ENCODE results near the gene DGKI. TPM values are rescaled to one million over a fixed set of nuclear protein-coding genes. Genes with fewer than 3 reads are reported as not detected.

Gene DGKI
- polyA plus RNA-seq, 4 donors: 0.35 to 0.54 TPM; not detected in 2

DNA sequence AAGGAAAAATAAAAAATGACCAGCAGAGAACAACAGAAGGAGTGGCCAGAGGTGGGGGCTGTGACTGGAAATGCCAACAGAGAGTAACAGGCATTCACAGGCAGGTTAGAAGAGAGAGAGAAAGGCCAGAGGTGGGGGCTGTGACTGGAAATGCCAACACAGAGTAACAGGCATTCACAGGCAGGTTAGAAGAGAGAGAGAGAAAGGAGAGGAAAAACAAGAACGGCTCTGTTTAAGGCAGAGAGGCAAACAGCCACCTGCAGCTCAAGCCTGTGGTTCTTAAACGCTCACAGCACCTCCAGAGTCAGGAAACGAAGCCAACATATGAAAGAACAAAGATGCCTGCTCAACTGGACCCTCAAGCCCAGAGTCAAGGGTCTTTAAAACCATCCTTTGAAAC, 39.5 kb upstream of the DGKI start:
- no peak for FAIRE-seq
- H3K36me3 ChIP-seq (ENCODE audit: control insufficient read depth in 3 of 3, insufficient read depth in 2 of 3, low read depth in 1 of 3, low read length in 3 of 3): peaks cover 0 to 57% (median 32%) of the 10 kb centered on the region in 3 donors

GRCh38 chr7:137885678-137886077, 38.9 kb upstream of the DGKI start:
- DNase-seq (no peak), FAIRE-seq (no peak)
- no peaks in the 10 kb centered on the region for H3K27me3 ChIP-seq (ENCODE audit: control insufficient read depth in 3 of 3, insufficient read depth in 3 of 3, low read length in 3 of 3)
- WGBS, 3 donors: 94 to 95% (median 94%) methylated on average over 5 of the region's 5 CpGs
- H3K36me3 ChIP-seq (ENCODE audit: control insufficient read depth in 3 of 3, insufficient read depth in 2 of 3, low read depth in 1 of 3, low read length in 3 of 3): peaks cover 0 to 58% (median 34%) of the 10 kb centered on the region in 3 donors
- no peaks in the 10 kb centered on the region for H3K4me1 ChIP-seq (ENCODE audit: control insufficient read depth in 3 of 3, insufficient read depth in 2 of 3, low read depth in 1 of 3, low read length in 2 of 3)
- no peak overlapping the region for H3K4me3 ChIP-seq (ENCODE audit: low read depth in 1 of 3, low read length in 3 of 3)
- H3K27ac ChIP-seq (ENCODE audit: low read depth in 1 of 3, low read length in 2 of 3): no peak overlapping the region
- H3K9me3 ChIP-seq (ENCODE audit: control insufficient read depth in 2 of 2, insufficient read depth in 1 of 2, low read depth in 1 of 2, low read length in 1 of 2): peaks cover 0 to 14% of the 10 kb centered on the region in 2 donors

More for the DNA sequence above, 39.5 kb upstream of the DGKI start:
- Histone ChIP-seq H3K27ac (ENCODE audit: low read depth in 1 of 3, low read length in 2 of 3) (peak overlapping the region in 1 of 3 donors; percentile 40), H3K4me3 (ENCODE audit: low read depth in 1 of 3, low read length in 3 of 3) (no peak overlapping the region), H3K9me3 (ENCODE audit: control insufficient read depth in 2 of 2, insufficient read depth in 1 of 2, low read depth in 1 of 2, low read length in 1 of 2) (peaks cover 0 to 14% of the 10 kb centered on the region in 2 donors), H3K4me1 (ENCODE audit: control insufficient read depth in 3 of 3, insufficient read depth in 2 of 3, low read depth in 1 of 3, low read length in 2 of 3) (no peaks in the 10 kb centered on the region), H3K27me3 (ENCODE audit: control insufficient read depth in 3 of 3, insufficient read depth in 3 of 3, low read length in 3 of 3) (no peaks in the 10 kb centered on the region)
- whole genome bisulfite sequencing, 3 donors: 85 to 93% (median 86%) methylated on average over 3 of the region's 3 CpGs
- DNase-seq: no peak

GRCh38 chr7:137882806-137883205, 36.0 kb upstream of the DGKI start:
- FAIRE-seq (no peak), DNase-seq (no peak)
- no peaks in the 10 kb centered on the region for H3K4me1 ChIP-seq (ENCODE audit: control insufficient read depth in 3 of 3, insufficient read depth in 2 of 3, low read depth in 1 of 3, low read length in 2 of 3)
- H3K36me3 ChIP-seq (ENCODE audit: control insufficient read depth in 3 of 3, insufficient read depth in 2 of 3, low read depth in 1 of 3, low read length in 3 of 3): peaks cover 11 to 65% (median 38%) of the 10 kb centered on the region in 3 donors
- H3K27ac ChIP-seq (ENCODE audit: low read depth in 1 of 3, low read length in 2 of 3): no peak overlapping the region
- H3K9me3 ChIP-seq (ENCODE audit: control insufficient read depth in 2 of 2, insufficient read depth in 1 of 2, low read depth in 1 of 2, low read length in 1 of 2): peaks cover 0 to 14% of the 10 kb centered on the region in 2 donors
- no peak overlapping the region for H3K4me3 ChIP-seq (ENCODE audit: low read depth in 1 of 3, low read length in 3 of 3)
- H3K27me3 ChIP-seq (ENCODE audit: control insufficient read depth in 3 of 3, insufficient read depth in 3 of 3, low read length in 3 of 3): no peaks in the 10 kb centered on the region

GRCh38 chr7:137882261-137882668, 35.5 kb upstream of the DGKI start:
- Histone ChIP-seq H3K36me3 (ENCODE audit: control insufficient read depth in 3 of 3, insufficient read depth in 2 of 3, low read depth in 1 of 3, low read length in 3 of 3) (peaks cover 12 to 61% (median 38%) of the 10 kb centered on the region in 3 donors), H3K9me3 (ENCODE audit: control insufficient read depth in 2 of 2, insufficient read depth in 1 of 2, low read depth in 1 of 2, low read length in 1 of 2) (peaks cover 0 to 14% of the 10 kb centered on the region in 2 donors), H3K27me3 (ENCODE audit: control insufficient read depth in 3 of 3, insufficient read depth in 3 of 3, low read length in 3 of 3) (no peaks in the 10 kb centered on the region), H3K27ac (ENCODE audit: low read depth in 1 of 3, low read length in 2 of 3) (no peak overlapping the region), H3K4me3 (ENCODE audit: low read depth in 1 of 3, low read length in 3 of 3) (no peak overlapping the region), H3K4me1 (ENCODE audit: control insufficient read depth in 3 of 3, insufficient read depth in 2 of 3, low read depth in 1 of 3, low read length in 2 of 3) (no peaks in the 10 kb centered on the region)
- 81 to 93% (median 90%) methylated on average over 5 of the region's 5 CpGs for WGBS, 3 donors
- DNase-seq (no peak), FAIRE-seq (no peak)

DNA sequence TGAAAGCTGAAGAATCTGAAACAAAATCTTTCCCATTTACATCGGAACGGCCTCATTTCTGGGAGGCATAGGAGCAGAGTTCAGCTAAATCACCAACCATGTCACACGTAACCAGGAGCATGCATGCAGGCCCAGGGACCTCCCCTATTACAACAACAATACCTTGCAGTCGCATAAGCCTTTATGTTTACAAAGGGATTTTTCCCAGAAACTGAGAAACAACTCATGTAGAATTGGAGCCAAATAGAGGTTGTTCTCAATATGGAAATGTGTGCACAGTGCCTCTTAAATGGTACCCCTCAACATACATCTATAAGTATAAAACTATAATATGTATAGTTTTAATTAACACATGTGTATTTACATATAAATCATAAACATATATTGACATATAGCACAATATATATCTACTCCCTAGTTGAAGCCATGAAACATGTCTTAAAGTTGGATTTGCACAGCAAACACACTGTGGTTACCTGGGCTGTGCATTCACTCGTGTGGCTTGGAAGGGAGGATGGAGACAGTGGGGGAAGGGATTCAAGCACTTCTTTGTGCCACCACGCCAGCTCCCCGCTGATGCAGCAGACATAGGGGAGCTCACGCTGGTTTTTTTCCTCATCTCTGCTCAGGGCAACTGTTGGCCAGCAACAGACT, 35.0 kb upstream of the DGKI start:
- no peak overlapping the region for H3K27ac ChIP-seq (ENCODE audit: low read depth in 1 of 3, low read length in 2 of 3)
- H3K36me3 ChIP-seq (ENCODE audit: control insufficient read depth in 3 of 3, insufficient read depth in 2 of 3, low read depth in 1 of 3, low read length in 3 of 3): peaks cover 13 to 61% (median 40%) of the 10 kb centered on the region in 3 donors
- 92 to 96% (median 95%) methylated on average over 8 of the region's 8 CpGs for WGBS, 3 donors

DNA sequence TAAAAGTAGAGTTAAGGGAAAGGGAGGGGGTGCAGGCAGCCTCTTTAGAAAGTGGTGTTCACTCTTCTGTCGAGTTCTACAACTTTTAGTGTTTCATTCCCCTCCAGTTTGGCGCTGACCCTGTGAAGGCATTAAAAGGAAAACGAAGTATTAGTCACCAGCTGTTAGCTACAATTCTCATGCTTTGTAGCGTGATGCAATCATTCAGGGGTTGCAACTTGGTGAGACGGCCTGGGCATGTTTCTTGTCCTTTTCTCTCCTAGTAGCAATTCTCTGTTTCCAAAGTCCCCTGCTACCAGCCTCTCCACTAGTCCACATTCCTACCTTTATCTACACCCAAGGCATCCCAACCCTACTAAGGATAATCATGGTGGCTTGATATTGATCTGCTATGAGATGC, 33.7 kb upstream of the DGKI start:
- no peak for FAIRE-seq
- H3K36me3 ChIP-seq (ENCODE audit: control insufficient read depth in 3 of 3, insufficient read depth in 2 of 3, low read depth in 1 of 3, low read length in 3 of 3): peaks cover 13 to 60% (median 43%) of the 10 kb centered on the region in 3 donors

More for the DNA sequence above, 35.0 kb upstream of the DGKI start:
- FAIRE-seq (no peak), DNase-seq (no peak)
- Histone ChIP-seq H3K4me3 (ENCODE audit: low read depth in 1 of 3, low read length in 3 of 3) (no peak overlapping the region), H3K4me1 (ENCODE audit: control insufficient read depth in 3 of 3, insufficient read depth in 2 of 3, low read depth in 1 of 3, low read length in 2 of 3) (no peaks in the 10 kb centered on the region), H3K9me3 (ENCODE audit: control insufficient read depth in 2 of 2, insufficient read depth in 1 of 2, low read depth in 1 of 2, low read length in 1 of 2) (peaks cover 0 to 14% of the 10 kb centered on the region in 2 donors), H3K27me3 (ENCODE audit: control insufficient read depth in 3 of 3, insufficient read depth in 3 of 3, low read length in 3 of 3) (no peaks in the 10 kb centered on the region)

DNA sequence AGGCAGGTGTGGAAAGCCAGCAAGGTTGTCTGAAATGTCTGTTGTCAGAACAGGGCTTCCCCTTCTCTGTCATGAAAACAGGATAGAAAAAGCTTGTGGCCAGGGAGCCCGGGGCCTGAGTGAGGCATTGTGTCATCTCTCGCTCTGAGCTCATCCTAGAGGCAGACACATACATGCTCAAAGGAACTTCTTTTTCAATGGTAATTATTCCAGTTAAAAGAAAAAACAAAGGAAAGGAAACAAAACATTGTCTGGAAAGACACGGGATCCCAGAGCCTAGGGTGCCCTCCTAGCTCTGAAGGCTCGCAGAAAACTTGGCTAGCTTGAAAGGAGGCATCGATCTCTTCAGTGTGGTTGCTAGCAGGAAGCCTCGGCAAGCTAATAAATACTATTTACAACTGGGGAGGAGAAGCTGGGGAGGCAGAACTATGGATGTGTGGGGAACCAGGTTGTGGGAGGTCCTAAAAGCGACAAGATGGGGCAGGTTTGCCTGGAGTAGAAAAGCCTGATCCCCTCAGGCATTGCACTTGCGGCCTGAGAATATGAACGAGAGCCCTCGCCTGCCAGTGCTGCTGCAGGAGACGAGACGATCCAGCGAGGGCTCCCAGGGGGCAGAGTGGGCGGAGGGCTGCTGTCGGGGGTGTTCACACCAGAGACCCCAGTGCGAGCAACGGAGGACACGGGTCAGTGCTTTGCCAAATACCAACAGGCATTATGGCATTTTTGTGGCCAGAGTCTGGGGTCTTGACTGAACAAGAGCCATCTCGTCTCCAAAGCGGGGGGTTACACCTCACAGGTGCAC, 32.8 kb upstream of the DGKI start:
- H3K4me1 ChIP-seq (ENCODE audit: control insufficient read depth in 3 of 3, insufficient read depth in 2 of 3, low read depth in 1 of 3, low read length in 2 of 3): no peaks in the 10 kb centered on the region

More for the DNA sequence above, 33.7 kb upstream of the DGKI start:
- DNase-seq: no peak
- Histone ChIP-seq H3K27ac (ENCODE audit: low read depth in 1 of 3, low read length in 2 of 3) (no peak overlapping the region), H3K4me3 (ENCODE audit: low read depth in 1 of 3, low read length in 3 of 3) (no peak overlapping the region), H3K27me3 (ENCODE audit: control insufficient read depth in 3 of 3, insufficient read depth in 3 of 3, low read length in 3 of 3) (no peaks in the 10 kb centered on the region), H3K4me1 (ENCODE audit: control insufficient read depth in 3 of 3, insufficient read depth in 2 of 3, low read depth in 1 of 3, low read length in 2 of 3) (no peaks in the 10 kb centered on the region), H3K9me3 (ENCODE audit: control insufficient read depth in 2 of 2, insufficient read depth in 1 of 2, low read depth in 1 of 2, low read length in 1 of 2) (peaks cover 0 to 14% of the 10 kb centered on the region in 2 donors)
- 85 to 93% (median 86%) methylated on average over 5 of the region's 5 CpGs for WGBS, 3 donors

GRCh38 chr7:137878333-137878961, 31.7 kb upstream of the DGKI start:
- no peaks in the 10 kb centered on the region for H3K27me3 ChIP-seq (ENCODE audit: control insufficient read depth in 3 of 3, insufficient read depth in 3 of 3, low read length in 3 of 3)
- peaks cover 13 to 49% (median 39%) of the 10 kb centered on the region in 3 donors for H3K36me3 ChIP-seq (ENCODE audit: control insufficient read depth in 3 of 3, insufficient read depth in 2 of 3, low read depth in 1 of 3, low read length in 3 of 3)
- FAIRE-seq (no peak), DNase-seq (no peak)
- 77 to 96% (median 95%) methylated on average over 8 of the region's 8 CpGs for WGBS, 3 donors
- no peak overlapping the region for H3K4me3 ChIP-seq (ENCODE audit: low read depth in 1 of 3, low read length in 3 of 3)
- H3K9me3 ChIP-seq (ENCODE audit: control insufficient read depth in 2 of 2, insufficient read depth in 1 of 2, low read depth in 1 of 2, low read length in 1 of 2): peaks cover 0 to 14% of the 10 kb centered on the region in 2 donors
- H3K27ac ChIP-seq (ENCODE audit: low read depth in 1 of 3, low read length in 2 of 3): peak overlapping the region in 1 of 3 donors; percentile 8
- H3K4me1 ChIP-seq (ENCODE audit: control insufficient read depth in 3 of 3, insufficient read depth in 2 of 3, low read depth in 1 of 3, low read length in 2 of 3): no peaks in the 10 kb centered on the region

More for the DNA sequence above, 32.8 kb upstream of the DGKI start:
- H3K27ac ChIP-seq (ENCODE audit: low read depth in 1 of 3, low read length in 2 of 3): peak overlapping the region in 1 of 3 donors; percentile 64
- peaks cover 13 to 54% (median 39%) of the 10 kb centered on the region in 3 donors for H3K36me3 ChIP-seq (ENCODE audit: control insufficient read depth in 3 of 3, insufficient read depth in 2 of 3, low read depth in 1 of 3, low read length in 3 of 3)
- no peak for DNase-seq
- no peak for FAIRE-seq
- peaks cover 0 to 14% of the 10 kb centered on the region in 2 donors for H3K9me3 ChIP-seq (ENCODE audit: control insufficient read depth in 2 of 2, insufficient read depth in 1 of 2, low read depth in 1 of 2, low read length in 1 of 2)
- 84 to 95% (median 92%) methylated on average over 20 of the region's 20 CpGs for WGBS, 3 donors
- no peaks in the 10 kb centered on the region for H3K27me3 ChIP-seq (ENCODE audit: control insufficient read depth in 3 of 3, insufficient read depth in 3 of 3, low read length in 3 of 3)
- no peak overlapping the region for H3K4me3 ChIP-seq (ENCODE audit: low read depth in 1 of 3, low read length in 3 of 3)
